GM23338 (cell line): ENCODE data around the gene VSTM2B. TPM values are rescaled to one million over a fixed set of nuclear protein-coding genes. Genes with fewer than 3 reads are reported as not detected.

ENCODE experiments used
- ATAC-seq: fragments of 200-7000 bp; cut with Tn5 transposase; 3 replicates; pipeline ENCODE4 v1.9.1; 2020
- DNase-seq: peaks from one replicate; pipeline ENCODE4 v3.0.0-alpha.2; 2015; ENCODE audit warnings: low spot score
- H2AFZ ChIP-seq: fragments of 200-600 bp; sonication (generic); 2 replicates; pipeline ENCODE4 v1.8.0; 2016; ENCODE audit warnings: antibody characterized with exemption, mild to moderate bottlenecking, moderate library complexity
- H3F3A ChIP-seq: fragments of 200-600 bp; sonication (generic); replicated peaks from 2 replicates; pipeline ENCODE4 v1.8.0; 2017; ENCODE audit warnings: antibody characterized with exemption, mixed run types, low read depth
- H3K27ac ChIP-seq: fragments of 200-600 bp; sonication (generic); 2 replicates; pipeline ENCODE4 v1.6.1; 2016; ENCODE audit warnings: low read depth
- H3K27me3 ChIP-seq: fragments of 200-600 bp; sonication (generic); 2 replicates; pipeline ENCODE4 v1.8.0; 2016; ENCODE audit warnings: mild to moderate bottlenecking, mixed run types, moderate library complexity; ENCODE audit not compliant: insufficient read depth
- H3K36me3 ChIP-seq: fragments of 200-600 bp; sonication (generic); 2 replicates; pipeline ENCODE4 v1.8.0; 2016; ENCODE audit warnings: mild to moderate bottlenecking; ENCODE audit not compliant: insufficient read depth
- H3K4me1 ChIP-seq: fragments of 200-600 bp; sonication (generic); 2 replicates; pipeline ENCODE4 v1.8.0; 2016; ENCODE audit warnings: mild to moderate bottlenecking, moderate library complexity; ENCODE audit not compliant: insufficient read depth
- H3K4me2 ChIP-seq: fragments of 200-600 bp; sonication (generic); 2 replicates; pipeline ENCODE4 v1.7.1; 2017; ENCODE audit warnings: mixed run types
- H3K4me3 ChIP-seq: fragments of 200-600 bp; sonication (generic); 2 replicates; pipeline ENCODE4 v1.6.1; 2016; ENCODE audit warnings: mixed run types
- H3K79me2 ChIP-seq: fragments of 200-600 bp; sonication (generic); replicated peaks from 2 replicates; pipeline ENCODE4 v1.8.0; 2017; ENCODE audit warnings: mild to moderate bottlenecking; ENCODE audit not compliant: insufficient read depth
- H3K9me2 ChIP-seq: fragments of 200-600 bp; sonication (generic); 2 replicates; pipeline ENCODE4 v1.8.0; 2017; ENCODE audit not compliant: insufficient read depth
- H4K20me1 ChIP-seq: fragments of 200-600 bp; sonication (generic); replicated peaks from 2 replicates; pipeline ENCODE4 v1.8.0; 2017; ENCODE audit warnings: mild to moderate bottlenecking; ENCODE audit not compliant: insufficient read depth
- H3K27ac Mint-ChIP-seq: 2 replicates; pipeline ENCODE4 v1.8.0; 2020; ENCODE audit warnings: inconsistent platforms, mild to moderate bottlenecking, moderate library complexity, mixed read lengths
- H3K27me3 Mint-ChIP-seq: 3 replicates; pipeline ENCODE4 v1.8.0; 2022; ENCODE audit warnings: low read depth, mild to moderate bottlenecking, moderate library complexity, mixed read lengths, inconsistent platforms; ENCODE audit not compliant: insufficient read depth, poor library complexity
- H3K36me3 Mint-ChIP-seq: 3 replicates; pipeline ENCODE4 v1.8.0; 2021; ENCODE audit warnings: low read depth, mild to moderate bottlenecking, inconsistent platforms, moderate library complexity, mixed read lengths
- H3K4me1 Mint-ChIP-seq: 3 replicates; pipeline ENCODE4 v1.8.0; 2020; ENCODE audit warnings: mild to moderate bottlenecking, inconsistent platforms, mixed read lengths
- H3K4me3 Mint-ChIP-seq: 3 replicates; pipeline ENCODE4 v1.8.0; 2021; ENCODE audit warnings: moderate library complexity, mild to moderate bottlenecking, inconsistent platforms, mixed read lengths
- H3K9me3 Mint-ChIP-seq: 3 replicates; pipeline ENCODE4 v1.8.0; 2020; ENCODE audit warnings: moderate library complexity, mild to moderate bottlenecking, inconsistent platforms, mixed read lengths
- CREB1 ChIP-seq: fragments of 250-450 bp; sonication (Bioruptor Pico); IDR thresholded peaks from 2 replicates; pipeline ENCODE4 v1.5.0; 2020; ENCODE audit warnings: low read depth, mild to moderate bottlenecking, moderate library complexity
- ETS1 ChIP-seq: IDR thresholded peaks from 2 replicates; pipeline ENCODE4 v1.6.1; 2016; ENCODE audit warnings: antibody characterized with exemption
- EZH2 ChIP-seq: fragments of 200-600 bp; sonication (generic); IDR thresholded peaks from one replicate; pipeline ENCODE4 v1.8.0; 2017; ENCODE audit warnings: antibody characterized with exemption, mild to moderate bottlenecking, low read depth; ENCODE audit not compliant: unreplicated experiment
- EZH2phosphoT487 ChIP-seq: fragments of 200-600 bp; sonication (generic); IDR thresholded peaks from one replicate; pipeline ENCODE4 v1.8.1; 2018; ENCODE audit warnings: antibody characterized with exemption; ENCODE audit not compliant: unreplicated experiment
- JUNB ChIP-seq: IDR thresholded peaks from one replicate; pipeline ENCODE4 v1.6.1; 2016; ENCODE audit warnings: antibody characterized with exemption; ENCODE audit not compliant: unreplicated experiment
- NANOG ChIP-seq: IDR thresholded peaks from 2 replicates; pipeline ENCODE4 v1.6.1; 2016; ENCODE audit warnings: antibody characterized with exemption, borderline replicate concordance
- POLR2AphosphoS5 ChIP-seq: IDR thresholded peaks from 2 replicates; pipeline ENCODE4 v1.6.1; 2016; ENCODE audit warnings: antibody characterized with exemption, low read depth
- STAT1 ChIP-seq: IDR thresholded peaks from one replicate; pipeline ENCODE4 v1.6.1; 2016; ENCODE audit warnings: antibody characterized with exemption; ENCODE audit not compliant: unreplicated experiment
- ZNF114 ChIP-seq: fragments of 250-450 bp; sonication (Bioruptor Pico); IDR thresholded peaks from 2 replicates; pipeline ENCODE4 v1.5.0; 2020; ENCODE audit warnings: mild to moderate bottlenecking, moderate library complexity
- ZNF462 ChIP-seq: fragments of 250-450 bp; sonication (Bioruptor Pico); IDR thresholded peaks from 2 replicates; pipeline ENCODE4 v1.5.0; 2020; ENCODE audit warnings: mild to moderate bottlenecking, moderate library complexity
- polyA plus RNA-seq: library from polyadenylated mRNA; unstranded; fragments of >200 nt; fragmentation: Nextera tagmentation; extraction: Ambion mirVana; gene quantifications from 2 replicates; pipeline ENCODE4 v1.2.1, GENCODE V29; 2016
- total RNA-seq: library from RNA; depleted of rRNA; stranded (reverse); fragments of >200 nt; shearing (Covaris generic); gene quantifications from 2 replicates; pipeline ENCODE4 v1.2.3, GENCODE V29; 2014
- TF ChIP-seq, protein P1 (sequence below): IDR thresholded peaks from one replicate; pipeline ENCODE4 v1.6.1; 2018; ENCODE audit warnings: antibody characterized with exemption; ENCODE audit not compliant: unreplicated experiment

Gene VSTM2B
- total and polyA plus RNA-seq, 2 experiments from 2014 or later: 1.2 to 1.8 TPM

- TF ChIP-seq, protein P1, sequence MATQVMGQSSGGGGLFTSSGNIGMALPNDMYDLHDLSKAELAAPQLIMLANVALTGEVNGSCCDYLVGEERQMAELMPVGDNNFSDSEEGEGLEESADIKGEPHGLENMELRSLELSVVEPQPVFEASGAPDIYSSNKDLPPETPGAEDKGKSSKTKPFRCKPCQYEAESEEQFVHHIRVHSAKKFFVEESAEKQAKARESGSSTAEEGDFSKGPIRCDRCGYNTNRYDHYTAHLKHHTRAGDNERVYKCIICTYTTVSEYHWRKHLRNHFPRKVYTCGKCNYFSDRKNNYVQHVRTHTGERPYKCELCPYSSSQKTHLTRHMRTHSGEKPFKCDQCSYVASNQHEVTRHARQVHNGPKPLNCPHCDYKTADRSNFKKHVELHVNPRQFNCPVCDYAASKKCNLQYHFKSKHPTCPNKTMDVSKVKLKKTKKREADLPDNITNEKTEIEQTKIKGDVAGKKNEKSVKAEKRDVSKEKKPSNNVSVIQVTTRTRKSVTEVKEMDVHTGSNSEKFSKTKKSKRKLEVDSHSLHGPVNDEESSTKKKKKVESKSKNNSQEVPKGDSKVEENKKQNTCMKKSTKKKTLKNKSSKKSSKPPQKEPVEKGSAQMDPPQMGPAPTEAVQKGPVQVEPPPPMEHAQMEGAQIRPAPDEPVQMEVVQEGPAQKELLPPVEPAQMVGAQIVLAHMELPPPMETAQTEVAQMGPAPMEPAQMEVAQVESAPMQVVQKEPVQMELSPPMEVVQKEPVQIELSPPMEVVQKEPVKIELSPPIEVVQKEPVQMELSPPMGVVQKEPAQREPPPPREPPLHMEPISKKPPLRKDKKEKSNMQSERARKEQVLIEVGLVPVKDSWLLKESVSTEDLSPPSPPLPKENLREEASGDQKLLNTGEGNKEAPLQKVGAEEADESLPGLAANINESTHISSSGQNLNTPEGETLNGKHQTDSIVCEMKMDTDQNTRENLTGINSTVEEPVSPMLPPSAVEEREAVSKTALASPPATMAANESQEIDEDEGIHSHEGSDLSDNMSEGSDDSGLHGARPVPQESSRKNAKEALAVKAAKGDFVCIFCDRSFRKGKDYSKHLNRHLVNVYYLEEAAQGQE: no peak
- TF ChIP-seq CREB1 (CRISPR knock-in tag) (no peak), ETS1 (no peak), EZH2phosphoT487 (no peak)
Measured at GRCh38 chr19:29520390-29520789, 5.4 kb upstream of the VSTM2B start (continued).

DNA sequence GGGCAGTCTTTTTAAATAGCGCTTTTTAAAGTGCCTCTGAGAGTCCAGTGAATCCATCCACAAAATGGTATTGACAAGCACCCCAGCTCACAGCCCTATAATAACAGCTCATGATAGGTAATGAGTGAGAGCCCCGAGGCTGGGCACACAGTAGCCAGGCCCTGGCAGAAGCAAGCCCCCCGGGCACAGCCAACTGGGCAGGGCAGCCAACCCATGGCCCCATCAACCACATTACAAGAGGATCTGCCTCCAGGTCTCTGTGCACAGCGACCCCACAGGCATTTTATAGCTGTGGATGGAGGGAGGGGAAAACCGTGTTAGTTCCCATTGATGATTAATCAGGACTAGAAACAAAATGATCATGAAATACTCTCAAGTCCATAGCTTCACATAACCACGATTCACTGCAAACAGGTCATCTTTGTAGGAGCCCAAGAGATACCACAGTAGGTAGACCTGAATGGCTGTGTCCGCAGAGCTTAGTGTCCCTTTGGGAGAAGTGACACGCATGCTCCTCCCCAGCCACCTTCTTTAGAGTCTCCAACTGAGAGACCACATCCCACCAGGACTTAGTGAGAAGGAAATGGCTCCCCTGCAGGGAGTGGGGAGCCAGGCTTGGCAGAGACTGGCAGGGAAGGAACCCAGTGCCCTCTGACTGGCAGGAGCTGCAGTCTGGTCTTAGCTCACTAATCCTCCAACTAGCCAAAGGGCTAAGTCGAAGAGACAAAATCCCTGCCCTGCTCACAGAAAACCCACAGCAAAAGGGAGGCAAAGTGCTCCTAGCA is 4.3 kb upstream of the VSTM2B start:
- Histone ChIP-seq H2AFZ (no peak overlapping the region), H4K20me1 (no peaks in the 10 kb centered on the region), H3F3A (0 out of 2 replicates have a peak, but pooled peaks cover 3% of the 10 kb centered on the region), H3K4me3 (no peak overlapping the region), H3K36me3 (no peaks in the 10 kb centered on the region), H3K27me3 (peaks cover 39% of the 10 kb centered on the region), H3K79me2 (no peaks in the 10 kb centered on the region), H3K9me2 (no peaks in the 10 kb centered on the region), H3K27ac (no peak overlapping the region), H3K4me1 (peaks cover 7% of the 10 kb centered on the region; the same call in 1 of the 2 replicates), H3K4me2 (no peak overlapping the region)
- H3K9me3 Mint-ChIP-seq: no peaks in the 10 kb centered on the region; the same call in 2 of the 3 replicates
- peaks cover 35% of the 10 kb centered on the region for H3K27me3 Mint-ChIP-seq
- H3K27ac Mint-ChIP-seq: no peak overlapping the region
- ATAC-seq (no peak), DNase-seq (no peak)
- peaks cover 4% of the 10 kb centered on the region; the same call in 2 of the 3 replicates for H3K4me1 Mint-ChIP-seq
- peaks cover 3% of the 10 kb centered on the region; the same call in 1 of the 3 replicates for H3K36me3 Mint-ChIP-seq
- no peak overlapping the region for H3K4me3 Mint-ChIP-seq
- TF ChIP-seq NANOG (no peak), POLR2AphosphoS5 (no peak), STAT1 (no peak), JUNB (no peak), ZNF462 (CRISPR knock-in tag) (no peak), EZH2 (no peak), ZNF114 (no peak)
